Fibroblast of lung (primary cell): Measurements from ENCODE around the gene WWTR1. TPM values are rescaled to one million over a fixed set of nuclear protein-coding genes. Genes with fewer than 3 reads are reported as not detected.

ENCODE experiments used
- DNase-seq, 2 donors: peaks; one replicate each; pipeline versions ENCODE4 v3.0.0 to v3.0.0-alpha.2; 2010; ENCODE audit warnings: low read depth in 2 of 2
- H2AFZ ChIP-seq: 2 replicates; pipeline ENCODE4 v1.5.1; 2012; ENCODE audit warnings: low read length, control low read depth, inconsistent platforms
- H3K27ac ChIP-seq: 2 replicates; pipeline ENCODE4 v1.5.1; 2011; ENCODE audit warnings: low read length, control low read depth; ENCODE audit not compliant: insufficient read depth
- H3K27me3 ChIP-seq: 2 replicates; pipeline ENCODE4 v1.5.1; 2011; ENCODE audit warnings: mild to moderate bottlenecking, low read length; ENCODE audit not compliant: control insufficient read depth, insufficient read depth
- H3K36me3 ChIP-seq: 2 replicates; pipeline ENCODE4 v1.5.1; 2011; ENCODE audit warnings: low read length; ENCODE audit not compliant: control insufficient read depth, insufficient read depth
- H3K4me1 ChIP-seq: 2 replicates; pipeline ENCODE4 v1.5.1; 2011; ENCODE audit warnings: low read length; ENCODE audit not compliant: control insufficient read depth, insufficient read depth; ENCODE audit errors: extremely low read depth
- H3K4me2 ChIP-seq: 2 replicates; pipeline ENCODE4 v1.5.1; 2011; ENCODE audit warnings: low read length, control low read depth; ENCODE audit not compliant: insufficient read depth; ENCODE audit errors: extremely low read depth
- H3K4me3 ChIP-seq, 4 experiments: fragments of 200-600 bp in 1 of 4; sonication (generic) in 1 of 4; replicated peaks in 1 of 4; 2 replicates each; pipeline ENCODE4 v1.5.1; 2011 to 2016; ENCODE audit warnings: low read length in 4 of 4, low read depth in 3 of 4, mild to moderate bottlenecking in 3 of 4, control low read depth in 2 of 4, inconsistent platforms in 1 of 4, mixed read lengths in 1 of 4; ENCODE audit not compliant: insufficient read depth in 1 of 4; ENCODE audit errors: control extremely low read depth in 1 of 4
- H3K79me2 ChIP-seq: 2 replicates; pipeline ENCODE4 v1.5.1; 2012; ENCODE audit warnings: mild to moderate bottlenecking, low read length, inconsistent platforms; ENCODE audit not compliant: control insufficient read depth, insufficient read depth
- H3K9ac ChIP-seq: 2 replicates; pipeline ENCODE4 v1.5.1; 2011; ENCODE audit warnings: mild to moderate bottlenecking, low read length, control low read depth; ENCODE audit not compliant: insufficient read depth
- H3K9me3 ChIP-seq: 2 replicates; pipeline ENCODE4 v1.5.1; 2012; ENCODE audit warnings: low read depth, low read length; ENCODE audit not compliant: control insufficient read depth, insufficient read depth
- H4K20me1 ChIP-seq: 2 replicates; pipeline ENCODE4 v1.5.1; 2011; ENCODE audit warnings: low read length; ENCODE audit not compliant: control insufficient read depth, insufficient read depth; ENCODE audit errors: extremely low read depth
- CTCF ChIP-seq, 2 donors: IDR thresholded peaks in 1 of 2; conservative IDR thresholded peaks in 1 of 2; 1 replicate in 1 of 2; 2 replicates in 1 of 2; pipeline ENCODE4 v1.5.1; 2011 to 2012; ENCODE audit warnings: low read length in 2 of 2, control low read depth in 1 of 2, inconsistent platforms in 1 of 2, low read depth in 1 of 2, mild to moderate bottlenecking in 1 of 2
- EZH2 ChIP-seq: IDR thresholded peaks from 2 replicates; pipeline ENCODE4 v1.5.1; 2012; ENCODE audit warnings: low read length, control low read depth, mild to moderate bottlenecking; ENCODE audit errors: missing control alignments
- polyA plus RNA-seq, 2 donors: library from polyadenylated mRNA; depleted of rRNA in 1 of 2; stranded (reverse) in 1 of 2; unstranded in 1 of 2; fragments of >200 nt; gene quantifications; 2 replicates each; pipeline ENCODE4 v1.2.1, GENCODE V29; 2011 to 2012; ENCODE audit warnings: missing spikeins in 1 of 2
- total RNA-seq: library from RNA; depleted of rRNA; stranded (reverse); fragments of >200 nt; gene quantifications from 2 replicates; pipeline ENCODE4 v1.2.1, GENCODE V29; 2014

WWTR1 gene
- total and polyA plus RNA-seq, 2 donors (not counting 1 experiment from before 2014, with no cell fraction given), result 13.7 to 71.5 TPM

DNA sequence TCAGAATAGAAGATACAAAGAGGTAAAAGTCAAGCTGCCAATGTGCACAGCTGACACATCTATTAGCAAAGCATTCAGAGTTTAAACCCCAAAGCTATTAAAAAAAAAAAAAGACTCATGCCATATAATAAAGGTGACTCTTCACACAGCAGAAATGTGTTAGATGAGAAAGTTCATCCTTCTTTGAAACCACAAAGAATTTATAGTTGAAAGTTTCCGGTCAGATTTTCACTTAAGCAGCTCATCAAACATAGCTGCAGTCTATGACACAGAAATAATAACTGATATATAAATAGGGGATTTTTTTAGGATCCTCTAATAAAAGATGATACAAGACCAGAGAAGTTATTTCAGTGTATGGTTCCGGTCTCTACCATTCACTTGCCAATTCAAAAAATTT, 76.6 kb downstream of the WWTR1 start:
- Histone ChIP-seq H3K27me3 (no peaks in the 10 kb centered on the region), H3K79me2 (peaks cover 49% of the 10 kb centered on the region), H3K9ac (no peak overlapping the region), H2AFZ (no peak overlapping the region), H3K27ac (peak overlapping the region; percentile 57), H3K4me3 (no peak overlapping the region), H4K20me1 (no peaks in the 10 kb centered on the region), H3K36me3 (no peaks in the 10 kb centered on the region), H3K4me1 (peaks cover 40% of the 10 kb centered on the region), H3K4me2 (no peak overlapping the region), H3K9me3 (no peaks in the 10 kb centered on the region)
- peak in 1 of 2 donors; percentile 80 for DNase-seq
- no peak for TF ChIP-seq CTCF (conservative IDR thresholded peaks at IDR 0.05 in 1 of 2, IDR thresholded peaks at IDR 0.05 in 1 of 2; ENCODE audit: low read depth in 1 of 2, low read length in 2 of 2)
- no peak for TF ChIP-seq EZH2

GRCh38 chr3:149579838-149580542, 77.8 kb downstream of the WWTR1 start:
- Histone ChIP-seq H3K27me3 (no peaks in the 10 kb centered on the region), H2AFZ (no peak overlapping the region), H3K4me2 (peak overlapping the region; percentile 48), H3K9ac (no peak overlapping the region), H3K4me3 (no peak overlapping the region), H3K79me2 (peaks cover 47% of the 10 kb centered on the region), H3K4me1 (peaks cover 52% of the 10 kb centered on the region), H3K36me3 (no peaks in the 10 kb centered on the region), H3K27ac (peak overlapping the region; percentile 70), H4K20me1 (no peaks in the 10 kb centered on the region), H3K9me3 (no peaks in the 10 kb centered on the region)
- DNase-seq, result peak; percentile 43 to 92
- no peak for TF ChIP-seq CTCF (conservative IDR thresholded peaks at IDR 0.05 in 1 of 2, IDR thresholded peaks at IDR 0.05 in 1 of 2; ENCODE audit: low read depth in 1 of 2, low read length in 2 of 2)
- no peak for TF ChIP-seq EZH2

DNA sequence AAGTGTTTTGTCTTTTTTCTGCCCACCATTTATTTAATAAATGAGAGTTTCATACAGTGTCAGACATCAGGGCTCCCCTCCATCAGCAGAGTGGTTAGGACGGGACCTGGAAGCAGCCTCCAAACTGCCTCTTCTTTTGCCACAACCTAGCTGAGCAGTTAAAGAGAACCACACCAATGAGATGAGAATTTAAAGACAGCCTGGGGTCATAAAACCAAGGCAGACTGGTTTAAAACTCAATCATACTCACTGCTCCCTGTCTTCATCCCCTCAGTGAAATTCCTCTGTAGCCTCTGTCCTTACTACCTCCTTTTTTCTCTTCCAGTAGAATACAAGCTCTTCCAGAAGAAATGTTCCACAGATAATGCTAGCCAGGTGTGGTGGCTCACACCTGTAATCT, 78.7 kb downstream of the WWTR1 start:
- no peak overlapping the region for H3K9ac ChIP-seq
- peaks cover 43% of the 10 kb centered on the region for H3K79me2 ChIP-seq
- no peak for TF ChIP-seq CTCF (conservative IDR thresholded peaks at IDR 0.05 in 1 of 2, IDR thresholded peaks at IDR 0.05 in 1 of 2; ENCODE audit: low read depth in 1 of 2, low read length in 2 of 2)
- no peaks in the 10 kb centered on the region for H3K27me3 ChIP-seq
- H3K9me3 ChIP-seq, result no peaks in the 10 kb centered on the region
- H3K4me3 ChIP-seq, result no peak overlapping the region
- peak overlapping the region; percentile 70 for H3K27ac ChIP-seq
- no peaks in the 10 kb centered on the region for H4K20me1 ChIP-seq
- no peak for DNase-seq
- peaks cover 56% of the 10 kb centered on the region for H3K4me1 ChIP-seq
- H2AFZ ChIP-seq, result no peak overlapping the region
- H3K4me2 ChIP-seq, result peak overlapping the region; percentile 52
- H3K36me3 ChIP-seq, result no peaks in the 10 kb centered on the region
